Activated T-helper 1 cell treated with Interleukin-2 at 50 U/mL for 16 hours (primary cell): Measurements from ENCODE around the gene SAV1.
A peak's percentile ranks its signal among the peaks of the same experiment; 100 is the strongest.
"Not testable (repeated sequence)": the region's sequence is repeated elsewhere in the genome, so short reads cannot be mapped to it uniquely, and the experiment has no call there.

Experiments
- DNase-seq: peaks from one replicate; pipeline ENCODE4 v3.0.0-alpha.2; 2020; ENCODE audit warnings: low read depth

Gene SAV1

DNA sequence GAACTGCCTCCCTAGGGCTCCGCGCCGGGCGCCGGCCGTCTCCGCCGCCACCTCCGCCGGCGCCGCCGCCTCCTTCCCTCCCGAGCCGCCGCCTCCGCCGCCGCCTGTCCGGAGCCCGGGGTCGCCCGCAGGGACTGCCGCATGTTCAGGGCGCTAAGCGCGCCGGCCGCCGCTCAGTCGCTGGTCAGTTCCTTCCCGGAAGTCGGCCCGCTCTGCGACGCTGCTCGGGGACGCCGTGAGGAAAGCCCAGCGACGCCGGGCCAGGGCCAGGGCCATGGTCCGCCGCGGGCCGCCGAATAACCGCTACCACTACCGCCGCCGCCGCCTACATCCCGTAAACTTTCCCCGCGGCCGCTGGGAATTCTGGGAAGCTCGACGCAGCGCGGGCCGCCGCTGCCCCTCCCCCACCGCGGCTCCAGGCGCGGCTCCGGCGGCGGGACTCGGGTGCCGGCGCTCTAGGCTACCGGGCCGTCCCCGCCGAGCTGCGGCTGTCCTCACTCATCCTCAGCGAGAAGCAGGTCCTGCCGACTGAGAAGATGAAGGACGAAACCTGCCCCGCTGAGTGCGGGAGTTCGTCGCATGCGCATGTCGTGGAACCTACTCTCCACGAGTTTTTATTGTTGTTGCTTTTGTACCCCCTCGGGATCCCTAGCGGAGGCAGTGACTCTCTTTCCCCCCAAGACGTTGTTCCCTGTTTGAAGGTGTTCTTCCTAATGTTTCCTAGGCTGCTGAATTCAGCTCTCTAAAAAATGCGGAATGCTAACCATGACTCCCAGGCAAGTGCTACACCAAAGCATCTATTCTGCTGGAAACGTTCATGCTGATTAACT lies at the start of gene SAV1:
Gene SAV1 (minus strand): TSS at position 311 of the 830 bp plus-strand sequence. CDS start 339 bp downstream, outside the sequence.
- peak; percentile 28 for DNase-seq

DNA sequence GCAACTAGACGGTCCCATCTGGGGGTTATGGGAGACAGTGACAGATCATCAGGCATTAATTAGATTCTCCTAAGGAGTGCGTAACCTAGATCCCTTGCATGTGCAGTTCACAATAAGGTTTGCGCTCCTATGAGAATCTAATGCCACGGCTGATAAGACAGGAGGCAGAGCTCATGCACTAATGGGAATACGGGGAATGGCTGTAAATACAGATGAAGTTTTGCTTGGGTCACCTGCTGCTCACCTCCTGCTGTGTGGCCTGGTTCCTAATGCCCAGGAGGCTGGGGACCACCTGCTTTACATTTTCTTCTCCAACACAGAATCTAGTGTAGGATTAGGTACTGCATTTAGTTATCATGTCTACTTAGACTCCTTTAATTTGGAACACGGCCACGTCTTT lies 49.7 kb upstream of the SAV1 start:
- no peak for DNase-seq

DNA sequence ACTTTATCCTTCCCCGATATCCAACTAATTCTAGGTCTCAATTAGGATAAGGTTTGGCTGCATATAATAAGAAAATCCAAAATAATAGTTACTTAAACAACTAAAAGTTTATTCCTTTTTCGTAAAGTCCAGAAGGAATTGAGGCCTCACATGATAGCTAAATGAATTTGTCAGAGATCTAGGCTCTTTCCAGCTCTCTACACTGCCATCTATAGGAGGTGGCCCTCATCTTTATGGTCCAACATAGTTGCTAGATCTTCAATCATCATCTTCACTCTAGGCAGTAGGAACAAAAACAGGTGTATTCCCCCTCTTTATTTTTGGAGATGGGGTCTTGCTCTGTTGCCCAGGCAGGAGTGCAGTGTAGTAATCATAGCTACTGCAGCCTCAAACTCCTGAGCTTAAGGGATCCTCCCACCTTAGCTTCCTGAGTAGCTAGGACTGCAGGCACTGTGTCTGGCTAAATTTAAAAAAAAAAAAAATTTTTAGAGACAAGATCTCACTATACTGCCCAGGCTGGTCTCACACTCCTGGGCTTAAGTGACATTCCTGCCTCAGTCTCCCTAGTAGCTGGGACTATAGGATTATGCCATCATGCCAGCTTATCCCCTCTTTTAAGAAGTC lies 46.5 kb upstream of the SAV1 start:
- no peak for DNase-seq

DNA sequence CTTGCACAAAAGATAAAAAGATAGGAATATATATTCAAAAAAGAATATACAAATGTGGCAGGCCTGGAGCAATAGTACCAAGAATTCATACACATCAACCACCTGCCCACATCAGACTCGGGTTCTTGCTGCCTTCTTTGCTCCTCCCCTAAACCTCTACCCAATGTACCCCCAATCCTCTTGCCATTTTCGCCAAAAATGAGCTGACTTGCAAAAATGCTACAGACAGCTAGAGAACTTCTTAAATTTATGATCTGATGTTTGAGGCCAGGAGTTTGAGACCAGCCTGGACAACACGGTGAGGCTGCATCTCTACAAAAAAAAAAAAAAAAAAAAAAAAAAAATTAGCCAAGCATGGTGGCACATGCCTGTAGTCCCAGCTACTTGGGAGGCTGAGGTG lies 42.9 kb upstream of the SAV1 start:
- no peak for DNase-seq

DNA sequence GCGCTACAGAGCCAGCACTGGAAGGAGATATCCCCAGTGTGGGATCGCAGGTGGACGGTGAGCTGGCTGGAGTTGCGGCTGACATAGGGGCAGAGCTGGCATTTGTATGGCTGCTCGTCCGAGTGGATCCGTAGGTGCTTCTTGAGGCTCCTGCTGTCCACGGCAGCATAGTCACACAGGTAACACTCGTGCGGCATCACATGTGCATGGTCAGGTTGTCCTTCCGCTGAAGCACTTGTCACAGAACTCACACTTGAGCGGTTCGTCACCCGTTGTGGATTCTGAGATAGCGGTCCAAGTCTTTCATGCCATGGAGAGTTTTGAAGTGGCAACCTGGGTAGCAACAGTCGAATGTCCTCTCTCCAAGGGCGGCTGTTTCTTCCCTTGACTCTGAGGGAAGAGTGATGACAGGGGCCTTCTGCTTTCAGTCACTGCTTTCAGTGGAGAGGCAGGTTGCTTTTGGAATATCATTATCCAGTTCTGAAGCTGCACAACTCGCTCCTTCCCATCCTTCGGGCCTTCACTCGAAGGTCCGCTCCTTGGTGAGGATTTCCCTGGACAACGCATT lies 37.0 kb upstream of the SAV1 start:
- DNase-seq, result no peak

DNA sequence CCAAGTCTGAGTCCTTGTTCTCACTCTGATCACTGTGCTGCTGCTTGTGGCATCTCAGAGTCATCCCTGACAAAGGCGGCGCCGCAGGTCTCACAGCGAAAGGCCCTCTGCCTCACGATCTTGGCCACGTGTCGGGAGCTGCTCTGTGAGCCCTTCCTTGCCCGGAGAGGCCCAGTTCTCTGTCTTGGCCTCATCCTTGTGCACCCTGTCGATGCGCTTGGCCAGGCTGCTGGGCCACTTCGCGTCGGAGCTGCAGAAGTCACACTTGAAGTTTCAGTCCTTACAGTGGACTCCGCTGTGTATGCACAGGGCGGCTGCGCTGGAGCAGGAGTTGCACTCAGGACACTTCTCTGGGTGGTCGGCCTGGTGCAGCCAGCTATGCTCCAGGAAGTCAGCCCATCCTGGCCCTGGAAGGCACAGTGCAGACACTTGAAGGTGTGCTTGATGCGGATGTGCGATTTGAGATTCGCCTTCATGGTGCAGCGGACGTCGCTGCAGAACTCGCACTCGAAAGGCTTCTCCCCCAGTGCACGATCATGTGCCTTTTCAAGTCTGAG lies 36.4 kb upstream of the SAV1 start:
- no peak for DNase-seq

DNA sequence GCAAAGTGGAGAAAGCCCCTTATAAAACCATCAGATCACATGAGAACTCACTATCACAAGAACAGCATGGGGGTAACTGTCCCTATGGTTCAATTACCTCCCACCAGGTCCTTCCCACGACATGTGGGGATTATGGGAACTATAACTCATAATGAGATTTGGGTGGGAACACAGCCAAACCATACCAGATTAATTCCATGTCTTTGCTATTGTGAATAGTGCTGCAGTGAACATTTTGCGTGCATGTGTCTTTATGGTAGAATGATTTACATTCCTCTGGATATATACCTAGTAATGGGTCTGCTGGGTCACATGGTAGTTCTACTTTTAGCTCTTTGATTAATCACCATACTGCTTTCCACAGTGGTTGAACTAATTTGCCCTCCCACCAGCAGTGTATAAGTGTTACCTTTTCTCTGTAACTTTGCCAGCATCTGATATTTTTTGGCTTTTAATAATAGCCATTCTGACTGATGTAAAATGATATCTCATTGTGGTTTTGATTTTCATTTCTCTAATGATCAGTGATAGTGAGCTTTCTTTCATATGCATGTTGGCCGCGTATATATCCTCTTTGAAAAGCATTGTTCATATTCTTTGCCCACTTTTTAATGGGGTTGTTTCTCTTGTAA lies 29.7 kb upstream of the SAV1 start:
- DNase-seq, result no peak

DNA sequence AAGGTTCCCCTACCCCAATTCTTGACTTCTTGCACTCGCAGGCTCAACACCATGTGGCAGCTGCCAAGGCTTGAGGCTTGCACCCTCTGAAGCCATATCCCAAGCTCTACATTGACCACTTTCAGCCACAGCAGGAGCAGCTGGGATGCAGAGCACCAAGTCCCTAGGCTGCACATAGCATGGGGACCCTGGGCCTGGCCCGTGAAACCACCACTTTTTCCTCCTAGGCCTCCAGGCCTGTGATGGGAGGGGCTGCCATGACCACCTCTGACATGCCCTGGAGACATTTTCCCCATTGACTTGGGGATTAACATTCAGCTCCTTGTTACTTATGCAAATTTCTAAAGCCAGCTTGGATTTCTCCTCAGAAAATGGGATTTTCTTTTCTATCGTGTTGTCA lies 26.2 kb upstream of the SAV1 start:
- DNase-seq, result not testable (repeated sequence)

DNA sequence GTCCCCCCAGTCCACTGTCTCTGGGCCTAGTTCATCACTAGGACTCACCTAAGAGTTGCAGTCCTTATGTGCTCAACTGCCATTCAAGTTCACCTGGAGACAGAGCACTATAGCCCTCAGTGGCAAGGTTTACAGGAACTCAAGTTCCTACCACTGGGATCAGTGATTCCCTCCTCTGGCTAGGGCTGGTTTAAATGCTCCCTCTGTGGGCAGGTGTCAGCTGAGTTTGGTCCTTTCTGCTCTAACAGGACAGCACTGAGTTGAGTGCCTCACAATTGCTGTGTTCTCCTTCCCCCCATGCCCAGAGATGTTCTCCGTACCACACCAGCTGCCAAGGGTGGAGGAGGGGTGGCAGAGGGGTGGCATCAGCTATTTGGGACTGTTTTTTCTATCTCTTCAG lies 20.8 kb upstream of the SAV1 start:
- DNase-seq, result no peak

DNA sequence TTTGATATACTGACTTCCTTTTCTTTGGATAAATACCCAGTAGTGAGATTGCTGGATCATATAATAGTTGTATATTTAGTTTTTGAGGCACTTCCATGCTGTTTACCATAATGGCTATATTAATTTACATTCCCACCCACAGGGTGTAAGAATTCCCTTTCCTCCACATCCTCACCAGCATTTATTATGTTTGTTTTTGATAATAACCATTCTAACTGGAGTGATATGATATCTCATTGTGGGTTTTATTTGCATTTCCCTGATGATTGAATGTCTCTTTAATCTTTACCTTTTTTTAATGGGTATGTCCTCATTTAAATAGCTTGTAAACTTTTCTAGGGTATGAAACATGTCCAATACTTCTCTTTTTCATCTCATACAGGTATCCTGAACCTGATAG lies 11.6 kb upstream of the SAV1 start:
- no peak for DNase-seq

DNA sequence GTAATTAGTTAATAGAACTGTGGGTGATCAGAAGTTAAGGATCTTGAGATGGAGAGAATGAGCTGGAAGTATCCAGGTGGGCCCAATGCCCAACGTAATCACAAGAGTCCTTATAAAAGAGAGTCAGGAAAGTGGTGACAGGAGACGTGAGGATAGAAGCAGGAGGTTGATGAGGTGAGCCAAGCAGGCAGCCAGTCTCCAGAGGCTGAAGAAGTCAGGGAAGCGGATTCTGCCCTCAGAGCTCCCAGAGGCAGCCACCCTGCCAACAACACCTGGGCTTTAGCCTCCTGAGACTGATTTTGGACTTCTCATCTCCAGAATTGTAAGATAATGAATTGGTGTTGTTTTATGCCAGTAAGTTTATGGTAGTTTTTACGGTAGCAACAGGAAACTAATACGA lies 10.1 kb upstream of the SAV1 start:
- no peak for DNase-seq

DNA sequence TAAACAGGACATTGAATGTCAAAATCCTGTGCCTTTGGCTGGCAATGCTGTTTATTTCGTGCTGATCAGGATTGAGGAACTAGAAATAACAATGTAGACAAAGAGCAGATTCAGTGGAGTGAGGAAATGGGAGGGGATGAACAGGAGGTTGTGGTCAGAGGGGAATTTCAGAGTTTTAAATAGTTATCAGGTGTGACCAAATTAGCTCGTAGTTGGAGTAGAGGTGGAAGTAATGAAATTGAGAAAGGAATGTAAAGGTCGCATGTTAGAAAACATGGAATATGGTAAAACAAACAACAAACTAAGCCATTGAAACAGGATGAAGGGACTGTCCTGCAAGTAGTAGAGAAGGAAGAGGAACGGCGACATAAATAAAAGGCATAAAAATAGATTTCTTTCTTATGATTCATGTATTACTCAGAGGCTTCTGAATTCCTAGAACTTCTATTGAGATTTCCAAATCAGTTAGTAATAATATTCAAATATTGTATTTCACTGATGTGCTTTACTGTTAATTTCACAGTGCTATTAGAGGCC lies 9.5 kb upstream of the SAV1 start:
- no peak for DNase-seq

DNA sequence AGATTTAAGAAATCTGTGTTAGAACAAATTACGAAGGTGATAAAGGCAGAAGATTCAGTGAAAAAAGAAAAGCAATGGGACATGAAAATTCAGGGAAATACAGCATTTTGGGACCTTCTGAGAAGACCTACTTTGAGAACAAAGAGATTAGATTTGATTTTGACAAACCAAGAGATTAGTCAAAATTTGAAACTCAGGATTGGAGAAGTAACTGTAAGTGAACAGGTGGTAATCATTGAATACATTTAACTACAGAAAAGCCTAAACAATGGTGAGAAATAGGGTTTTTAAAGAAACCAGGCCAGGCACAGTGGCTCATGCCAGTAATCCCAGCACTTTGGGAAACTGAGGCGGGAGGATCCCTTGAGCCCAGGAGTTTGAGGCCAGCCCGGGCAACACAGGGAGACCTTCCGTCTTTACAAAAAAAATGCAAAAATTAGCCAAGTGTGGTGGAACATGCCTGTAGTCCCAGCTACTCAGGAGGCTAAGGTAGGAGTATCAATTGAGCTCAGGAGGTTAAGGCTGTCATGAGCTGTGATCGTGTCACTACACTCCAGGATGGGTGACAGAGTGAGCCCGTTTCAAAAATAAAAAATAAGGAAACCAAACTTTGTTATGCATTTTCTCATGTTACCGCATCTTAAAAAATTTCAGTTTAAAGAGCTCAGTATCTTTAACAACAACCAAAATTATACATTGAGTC lies 8.9 kb upstream of the SAV1 start:
- DNase-seq, result no peak

DNA sequence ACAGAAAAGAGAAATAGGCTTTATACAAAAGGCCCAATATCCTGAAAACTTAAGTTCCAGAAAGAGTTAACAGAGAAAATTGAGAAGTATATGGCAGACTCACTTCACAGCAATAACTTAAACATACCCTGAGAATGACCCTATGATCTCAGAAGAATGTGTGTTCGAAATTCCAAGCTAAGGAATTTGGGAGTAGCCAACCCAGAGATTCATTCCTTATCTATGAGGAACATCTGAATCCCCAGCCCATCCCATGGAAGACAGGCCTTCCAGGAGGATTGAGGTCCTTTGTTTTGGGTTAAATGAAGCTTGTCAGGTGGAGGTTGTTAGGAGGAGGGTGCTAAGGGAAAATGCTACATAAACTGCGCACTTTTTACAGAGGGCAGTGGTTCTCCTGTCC lies 7.5 kb upstream of the SAV1 start:
- DNase-seq, result no peak

DNA sequence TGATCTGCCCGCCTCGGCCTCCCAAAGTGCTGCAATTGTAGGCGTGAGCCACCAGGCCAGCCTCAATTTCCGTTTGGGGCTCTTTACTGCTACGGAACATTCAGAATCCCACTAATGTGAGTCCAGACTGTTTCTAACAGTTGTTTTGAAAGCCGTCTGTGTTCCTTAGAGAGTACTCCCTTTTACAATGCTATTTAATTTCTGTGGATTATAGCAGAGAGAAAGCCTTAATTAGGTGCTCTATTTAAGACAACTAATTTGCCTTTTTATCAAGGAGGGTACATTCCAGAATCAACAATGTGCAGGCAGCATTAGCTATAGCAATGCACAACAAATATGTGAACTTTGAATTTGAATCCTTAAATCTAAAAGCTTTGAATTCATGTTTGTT lies 2.8 kb upstream of the SAV1 start:
- DNase-seq, result no peak

DNA sequence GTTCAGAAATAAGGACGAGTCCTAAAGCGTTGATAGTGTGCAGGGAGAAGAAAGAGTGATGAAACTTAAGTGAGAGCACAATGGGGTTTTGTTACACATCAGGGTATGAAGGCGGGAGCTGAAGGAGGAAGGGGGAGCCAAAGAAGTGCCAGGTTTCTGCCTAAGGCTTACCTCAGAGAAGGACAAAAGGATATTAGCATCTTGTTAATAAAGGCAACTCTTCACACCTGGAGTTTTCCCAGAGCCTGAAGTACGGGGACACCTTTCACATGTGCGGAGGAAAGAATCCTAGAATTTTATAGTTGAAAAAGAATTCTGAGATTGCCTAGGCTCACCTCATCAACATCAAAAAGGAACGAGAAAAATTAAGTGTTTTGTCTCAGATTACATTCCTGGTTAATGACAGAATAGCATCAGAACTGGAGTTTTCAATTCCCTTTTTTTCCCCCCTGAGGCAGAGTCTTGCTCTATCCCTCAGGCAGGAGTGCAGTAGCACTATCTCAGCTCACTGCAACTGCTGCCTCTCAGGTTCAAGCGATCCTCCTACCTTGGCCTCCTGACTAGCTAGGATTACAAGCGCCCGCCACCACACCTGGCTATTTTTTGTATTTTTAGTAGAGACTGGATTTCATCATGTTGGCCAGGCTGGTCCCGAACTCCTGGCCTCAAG lies 2.2 kb upstream of the SAV1 start:
- DNase-seq, result no peak

DNA sequence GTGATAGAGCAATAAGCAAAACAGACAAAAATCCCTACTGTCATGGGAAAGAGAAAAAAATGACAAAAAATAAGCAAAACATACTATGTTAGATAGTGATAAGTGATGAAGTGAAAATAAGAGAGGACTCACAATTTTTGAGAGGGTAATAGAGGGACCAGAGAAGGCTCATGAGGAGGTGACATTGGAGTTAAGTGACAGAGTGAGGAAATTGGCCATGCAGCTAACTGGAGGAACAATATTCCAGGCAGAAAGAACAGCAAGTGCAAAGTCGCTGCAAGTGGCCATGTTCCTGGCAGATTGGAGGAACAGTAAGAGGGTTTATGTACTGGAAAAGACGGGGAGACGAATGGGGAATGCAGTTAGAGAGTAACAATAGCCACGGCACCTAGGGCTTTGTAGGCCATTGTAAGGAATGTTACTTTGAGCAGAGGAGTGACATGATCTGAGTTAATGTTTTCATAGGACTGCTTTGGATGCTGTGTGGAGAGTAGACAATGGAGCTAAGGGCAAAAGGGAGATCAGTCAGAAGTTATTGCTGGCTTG lies 1.4 kb upstream of the SAV1 start:
- DNase-seq, result no peak

DNA sequence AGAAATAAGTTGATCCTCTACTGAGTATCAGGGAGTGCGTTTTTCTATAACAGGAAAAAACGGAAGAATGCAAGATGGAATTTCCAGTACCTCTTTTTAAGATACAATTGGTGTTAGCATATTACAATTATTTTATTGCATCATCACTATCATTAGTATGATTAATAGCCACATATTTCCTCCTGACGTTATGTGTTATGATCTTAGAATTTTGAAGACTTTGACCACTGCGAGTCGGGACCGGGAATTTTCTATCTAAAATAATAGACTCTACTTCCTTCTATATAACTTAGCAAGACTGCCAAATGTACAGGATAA lies 679 bp upstream of the SAV1 start:
- DNase-seq, result no peak

DNA sequence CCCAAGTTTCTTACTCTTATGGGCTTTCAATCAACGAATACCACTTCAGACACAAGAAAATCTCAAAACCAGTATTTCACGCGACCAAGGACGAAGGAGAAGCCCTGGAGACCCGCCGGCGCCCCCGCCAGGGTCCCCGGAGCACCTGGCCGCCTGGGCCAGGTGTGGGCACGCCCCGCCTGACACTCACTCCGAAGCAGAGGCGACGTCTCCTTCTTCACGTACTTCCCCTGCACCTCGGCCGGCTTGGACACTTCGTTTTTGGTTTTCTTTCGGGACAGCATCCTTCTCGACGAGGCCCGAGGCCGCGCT lies 466 bp downstream of the SAV1 start:
- DNase-seq, result no peak

DNA sequence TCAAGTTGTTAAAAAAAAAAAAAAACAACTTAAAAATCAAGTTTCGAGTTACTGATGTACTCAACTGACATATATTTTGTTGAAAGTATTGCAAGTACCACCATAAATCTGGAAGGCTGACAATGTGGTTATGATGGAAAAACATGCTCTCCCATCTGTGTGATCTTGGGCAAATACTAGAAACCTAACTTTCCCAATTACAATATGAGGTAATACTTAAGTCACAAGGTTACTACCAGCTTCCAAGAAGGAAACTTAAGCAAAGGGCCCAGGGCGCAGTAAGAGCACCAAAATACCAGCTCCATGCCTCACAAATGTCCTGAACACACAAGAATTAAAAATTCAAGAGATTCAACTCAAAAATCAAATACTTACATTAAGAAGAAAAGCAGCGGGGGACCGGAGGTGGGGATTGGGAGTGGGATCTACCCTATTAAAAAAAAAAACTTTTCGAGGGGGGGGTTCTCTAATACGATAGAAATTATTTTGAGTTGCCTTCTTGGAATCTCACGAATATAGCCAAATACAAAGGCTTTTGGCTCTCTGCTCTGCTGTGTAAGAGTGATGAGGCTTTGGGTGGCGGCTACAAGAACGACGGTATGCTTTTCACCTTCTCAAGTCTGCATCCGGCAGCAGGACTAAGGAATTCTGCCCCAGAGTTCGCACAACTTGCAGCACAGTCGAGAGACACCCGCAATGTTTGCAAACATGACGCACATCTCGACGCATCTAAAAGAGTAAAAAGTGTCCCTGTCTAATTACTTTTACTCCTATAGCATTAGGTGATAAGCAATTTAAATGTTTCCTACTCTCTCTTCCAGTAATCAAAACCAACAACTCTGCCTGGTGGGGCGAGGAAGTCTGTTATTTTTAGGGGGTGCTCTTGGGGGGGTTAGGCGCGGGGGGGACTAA lies 1.1 kb downstream of the SAV1 start:
- DNase-seq, result no peak
